Activated T-cell treated with anti-CD3 and anti-CD28 coated beads for 48 hours (primary cell): Measurements from ENCODE around the gene PRRC2B.
"Not testable (repeated sequence)": the region's sequence is repeated elsewhere in the genome, so short reads cannot be mapped to it uniquely, and the experiment has no call there.

Experiments used
- DNase-seq: peaks from one replicate; pipeline ENCODE4 v3.0.0-alpha.2; 2020; ENCODE audit warnings: low read depth

The PRRC2B gene

GRCh38 chr9:131393622-131394463 lies at the start of gene PRRC2B:
Gene PRRC2B, plus strand, starts transcription at chr9:131394086. Its CDS starts 36,059 bp downstream, at chr9:131430145.
- DNase-seq, result peak; percentile 83

GRCh38 chr9:131344931-131345535 lies 48.9 kb upstream of the PRRC2B start:
- DNase-seq, result not testable (repeated sequence)

- DNase-seq, result no peak
These were observed 47.3 kb upstream of the PRRC2B start for GRCh38 chr9:131346559-131346958.

- DNase-seq, result no peak
These were observed 46.4 kb upstream of the PRRC2B start for GRCh38 chr9:131347376-131348020.

- DNase-seq, result no peak
These were observed 45.0 kb upstream of the PRRC2B start for GRCh38 chr9:131348631-131349521.

GRCh38 chr9:131349522-131349880 lies 44.4 kb upstream of the PRRC2B start:
- no peak for DNase-seq

GRCh38 chr9:131349881-131350563 lies 43.9 kb upstream of the PRRC2B start:
- DNase-seq, result peak; percentile 80

- DNase-seq, result not testable (repeated sequence)
These were observed 37.4 kb upstream of the PRRC2B start for GRCh38 chr9:131356479-131356878.

- DNase-seq, result no peak
These were observed 35.3 kb upstream of the PRRC2B start for GRCh38 chr9:131358556-131358955.

- peak; percentile 18 for DNase-seq
These were observed 32.6 kb upstream of the PRRC2B start for GRCh38 chr9:131361202-131361833.

- DNase-seq, result no peak
These were observed 28.3 kb upstream of the PRRC2B start for GRCh38 chr9:131365546-131365945.

- DNase-seq, result no peak
These were observed 27.0 kb upstream of the PRRC2B start for GRCh38 chr9:131366761-131367401.

- DNase-seq, result no peak
These were observed 26.4 kb upstream of the PRRC2B start for GRCh38 chr9:131367450-131367849.

- no peak for DNase-seq
These were observed 23.2 kb upstream of the PRRC2B start for GRCh38 chr9:131370638-131371037.

- DNase-seq, result not testable (repeated sequence)
These were observed 21.3 kb upstream of the PRRC2B start for GRCh38 chr9:131372599-131372973.

- not testable (repeated sequence) for DNase-seq
These were observed 19.2 kb upstream of the PRRC2B start for GRCh38 chr9:131374638-131375037.

GRCh38 chr9:131379056-131379455 lies 14.8 kb upstream of the PRRC2B start:
- no peak for DNase-seq

- DNase-seq, result no peak
These were observed 10.8 kb upstream of the PRRC2B start for GRCh38 chr9:131382850-131383729.

GRCh38 chr9:131385296-131385695 lies 8.6 kb upstream of the PRRC2B start:
- DNase-seq, result no peak
